ENCODE measurements around the gene FKBP10.

Gene FKBP10

DNA sequence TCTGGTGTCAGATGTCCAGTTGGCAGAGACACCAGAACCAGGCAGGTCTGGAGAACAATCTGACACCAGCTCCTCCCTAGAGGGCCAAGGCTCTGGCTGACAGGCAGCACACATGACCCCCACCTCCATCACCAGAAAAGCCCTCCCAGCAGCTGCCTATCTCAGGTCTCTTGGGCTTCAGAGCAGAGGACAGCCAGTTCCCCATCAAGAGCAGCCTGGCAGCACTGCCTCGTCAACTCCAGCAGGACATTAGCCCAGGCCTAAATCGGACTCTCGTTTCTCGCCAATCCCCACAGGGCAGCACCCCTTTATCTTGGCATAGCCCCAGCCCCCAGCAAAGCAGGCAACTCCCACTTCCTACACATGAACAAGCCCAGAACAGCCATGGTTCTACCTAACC is 30.7 kb upstream of the FKBP10 start:
- in situ Hi-C loops (cut with MboI; ENCODE audit: low sequenced_read_pairs), result no loop called here

GRCh38 chr17:41784207-41784744 is 28.5 kb upstream of the FKBP10 start:
- in situ Hi-C loops (cut with MboI; ENCODE audit: low sequenced_read_pairs), result no loop called here

DNA sequence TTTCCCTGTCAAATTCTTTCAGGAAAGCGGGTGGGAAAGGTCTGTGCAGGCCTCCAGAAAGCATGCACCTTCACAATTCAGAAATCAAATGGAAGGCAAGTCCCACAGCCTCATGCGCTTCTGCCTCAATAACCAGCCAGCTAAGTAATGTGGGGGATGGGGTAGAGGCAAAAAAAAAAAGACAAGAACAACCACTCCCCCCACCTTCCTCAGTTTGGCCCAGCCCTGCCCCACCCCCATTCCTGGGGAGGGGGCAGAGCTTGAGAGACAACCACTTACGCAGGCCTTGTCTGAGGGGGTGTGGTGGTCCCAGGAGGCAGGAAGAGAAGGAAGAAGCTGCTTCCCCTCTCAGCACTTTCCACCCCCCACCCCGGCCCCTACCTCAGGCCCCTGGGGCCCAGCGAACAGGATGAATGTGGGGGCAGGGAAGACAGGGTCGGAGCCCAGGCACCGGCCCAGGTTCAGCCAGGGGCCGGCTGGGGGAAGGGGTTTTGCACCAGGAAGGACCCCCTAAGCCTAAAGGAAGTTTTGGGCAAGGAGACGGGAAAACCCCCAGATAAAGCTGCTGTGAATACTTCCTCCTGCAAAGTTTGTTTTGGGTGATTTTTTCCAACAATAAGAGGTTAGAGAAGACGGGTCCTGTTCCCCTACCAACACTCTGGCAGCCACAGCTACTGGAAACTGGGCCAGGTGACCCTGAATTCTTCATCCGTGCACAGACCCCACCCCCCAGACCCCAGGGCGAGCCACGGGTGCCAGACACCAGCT is 27.5 kb upstream of the FKBP10 start:
- in situ Hi-C loops (cut with MboI; ENCODE audit: low sequenced_read_pairs), result no loop called here

GRCh38 chr17:41785859-41786226 is 27.0 kb upstream of the FKBP10 start:
- in situ Hi-C loops (cut with MboI; ENCODE audit: low sequenced_read_pairs), result no loop called here

DNA sequence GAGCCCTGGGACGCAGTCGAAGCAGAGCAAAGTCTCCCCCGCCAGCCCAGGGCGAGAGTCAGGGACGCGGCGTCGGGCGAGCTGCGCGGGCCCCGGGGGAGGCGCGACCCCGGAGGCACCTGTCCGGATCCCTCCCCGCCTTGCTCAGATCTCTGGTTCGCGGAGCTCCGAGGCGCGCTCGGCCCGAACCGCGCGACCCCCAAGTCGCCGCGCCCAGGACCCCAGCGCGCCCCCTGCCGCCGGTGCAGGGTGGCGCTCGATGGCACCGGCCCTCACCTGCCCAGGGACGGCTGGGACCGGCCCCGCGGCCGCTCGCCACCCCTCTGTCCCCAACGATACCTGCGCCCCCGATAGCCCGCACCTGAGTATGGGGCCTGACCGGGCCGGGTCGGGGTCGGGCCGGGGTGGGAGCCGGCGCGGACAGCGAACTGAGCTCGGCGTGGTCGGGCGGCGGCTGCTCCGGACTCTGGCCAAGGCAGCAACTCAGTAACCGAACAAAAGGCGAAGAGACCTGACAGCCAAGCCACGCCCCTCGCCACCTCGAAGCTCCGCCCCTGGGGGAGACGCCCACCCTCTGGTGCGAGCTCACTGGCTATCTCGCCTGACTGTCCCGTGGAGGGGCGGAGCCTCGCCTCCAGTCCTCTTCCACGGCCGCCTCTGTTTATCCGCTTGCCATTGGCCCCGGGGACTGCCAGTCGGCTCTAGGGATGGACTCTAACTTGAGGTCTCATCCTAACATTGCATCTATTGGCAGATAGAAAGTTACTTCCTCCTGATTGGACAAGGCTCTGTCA is 26.4 kb upstream of the FKBP10 start, which contains the start of gene JUP:
TSS of gene JUP (minus strand) at position 485 of the 794 bp plus-strand sequence. CDS start 14,857 bp downstream, outside the sequence.
- in situ Hi-C loops (cut with MboI; ENCODE audit: low sequenced_read_pairs), result no loop called here

DNA sequence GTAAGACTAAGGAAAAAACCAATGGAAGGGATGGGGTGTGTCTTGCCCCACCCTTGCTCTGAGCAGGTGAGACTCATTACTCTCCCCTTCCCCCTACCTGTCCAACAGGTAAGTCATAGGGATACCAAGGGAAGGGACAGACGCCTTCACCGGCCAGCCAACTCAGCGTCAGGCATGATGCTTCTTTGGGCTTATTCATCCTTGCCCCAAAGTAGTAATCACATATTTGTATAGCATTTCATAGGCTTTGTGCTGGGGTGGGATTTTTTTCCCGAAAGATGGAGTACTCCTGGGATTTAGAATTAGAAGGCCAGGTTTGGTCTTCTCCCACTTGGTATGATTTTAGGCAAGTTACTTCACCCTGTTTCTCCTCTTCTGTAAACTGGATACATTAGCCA is 25.8 kb upstream of the FKBP10 start:
- in situ Hi-C loops (cut with MboI; ENCODE audit: low sequenced_read_pairs), result no loop called here

DNA sequence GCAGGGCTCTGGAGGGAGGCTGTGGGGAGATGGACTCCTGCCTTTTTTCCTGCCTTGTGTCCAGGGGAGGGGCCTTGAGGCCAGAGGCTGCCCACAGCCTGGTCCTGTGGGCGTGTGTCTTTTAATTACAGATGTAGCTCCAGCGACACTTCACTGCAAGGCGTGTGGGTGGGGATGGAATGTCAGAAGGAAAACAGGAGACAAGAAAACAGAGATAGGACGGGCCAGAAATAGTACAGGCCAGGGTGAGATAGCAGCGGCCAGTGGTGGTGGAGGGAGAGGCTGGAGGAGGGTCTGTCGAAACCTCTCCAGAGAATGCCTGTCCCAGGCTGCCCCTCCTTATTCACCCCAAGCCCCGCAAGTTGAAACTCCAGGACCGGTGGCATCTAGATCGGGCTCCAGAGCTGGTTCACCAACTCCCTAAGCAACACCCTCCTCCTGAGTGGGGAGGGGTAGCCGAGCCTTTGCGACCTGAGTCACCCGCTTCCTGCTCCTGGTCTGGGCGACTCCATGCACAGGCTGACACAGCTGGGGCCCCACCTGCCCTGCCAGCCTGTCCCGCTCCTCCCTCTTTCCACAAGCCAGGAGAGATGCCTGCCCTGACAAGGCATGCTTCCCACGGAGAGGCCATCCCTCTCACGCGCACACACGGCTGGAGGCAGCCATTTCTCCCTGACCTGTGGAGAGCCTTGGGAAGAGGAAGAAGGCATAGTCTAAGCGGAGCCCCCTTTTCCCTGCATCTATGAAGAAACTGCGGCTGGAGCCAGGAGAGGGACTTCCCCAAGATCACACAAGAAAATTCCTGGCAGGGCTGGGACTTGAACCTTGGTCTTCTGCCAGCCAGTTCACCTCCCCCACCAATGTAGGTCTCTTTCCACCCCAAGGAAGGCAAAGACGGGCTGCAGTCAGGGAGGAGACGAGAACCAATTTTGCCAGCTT is 19.7 kb upstream of the FKBP10 start:
- in situ Hi-C loops (cut with MboI; ENCODE audit: low sequenced_read_pairs), result loop anchor here (10.0 kb wide), 1 partner anchor 48 kb away; no protein-coding TSS in a partner anchor

DNA sequence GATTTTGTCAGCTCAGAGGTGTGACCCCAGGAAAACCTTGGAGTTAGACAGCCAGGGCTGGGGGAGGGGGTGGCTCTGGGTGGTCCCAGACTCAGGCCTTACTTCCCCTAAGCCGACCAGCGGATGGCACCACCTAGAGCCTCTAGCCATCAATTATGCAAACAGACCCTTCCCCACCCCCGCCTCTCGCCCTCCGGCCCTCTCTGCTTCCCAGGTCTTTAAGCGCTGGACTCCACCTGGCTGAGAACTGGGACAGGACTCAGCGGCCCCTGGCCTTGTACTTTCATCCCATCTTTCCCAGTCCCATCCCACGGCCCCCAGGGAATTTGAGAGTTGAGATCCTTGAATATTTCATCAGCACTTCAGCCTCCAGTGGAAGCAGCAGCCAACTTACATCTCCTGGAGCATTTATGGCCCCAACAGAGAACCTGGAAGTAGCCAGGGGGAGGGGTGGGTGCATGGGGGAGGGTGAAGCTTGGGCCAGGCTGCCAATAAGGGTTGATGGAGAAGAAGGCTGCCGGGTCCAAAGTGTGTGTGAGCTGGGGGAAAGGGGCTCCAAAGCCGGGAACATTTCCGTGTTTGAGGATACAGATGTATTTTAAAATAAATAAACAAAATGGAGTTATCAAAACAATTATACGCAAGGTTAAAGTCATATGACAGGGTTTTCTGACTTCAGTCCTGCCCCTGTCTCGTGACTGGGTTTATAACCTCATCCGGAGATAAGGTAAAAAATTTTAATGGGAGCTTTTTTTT is 18.8 kb upstream of the FKBP10 start:
- in situ Hi-C loops (cut with MboI; ENCODE audit: low sequenced_read_pairs), result loop anchor here (10.0 kb wide), 1 partner anchor 49 kb away; no protein-coding TSS in a partner anchor

DNA sequence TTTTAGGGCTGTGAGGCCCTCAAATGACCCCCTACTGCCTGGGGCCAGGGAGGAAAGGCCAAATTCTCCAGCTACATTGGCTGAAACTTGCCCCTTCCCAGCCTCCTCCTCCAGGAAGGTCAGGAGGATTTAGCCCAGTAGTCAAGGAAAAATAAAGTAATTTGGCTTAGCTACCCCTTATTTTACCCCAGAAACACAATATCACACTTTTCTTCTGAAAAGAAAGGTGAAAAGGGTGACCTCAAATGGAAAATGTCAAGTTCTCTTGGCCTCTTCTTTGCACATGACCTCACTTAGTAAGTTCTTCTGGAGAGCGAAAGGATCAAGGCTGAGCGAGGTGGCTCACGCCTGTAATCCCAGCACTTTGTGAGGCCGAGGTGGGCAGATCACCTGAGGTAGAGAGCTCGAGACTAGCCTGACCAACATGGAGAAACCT is 18.2 kb upstream of the FKBP10 start:
- in situ Hi-C loops (cut with MboI; ENCODE audit: low sequenced_read_pairs), result loop anchor here (10.0 kb wide), 1 partner anchor 50 kb away; no protein-coding TSS in a partner anchor

- in situ Hi-C loops (cut with MboI; ENCODE audit: low sequenced_read_pairs), result loop anchor here (10.0 kb wide), 1 partner anchor 52 kb away; no protein-coding TSS in a partner anchor
Observed at GRCh38 chr17:41796121-41796895, 16.5 kb upstream of the FKBP10 start.

GRCh38 chr17:41797377-41797776 is 15.4 kb upstream of the FKBP10 start:
- in situ Hi-C loops (cut with MboI; ENCODE audit: low sequenced_read_pairs), result loop anchor here (10.0 kb wide), 1 partner anchor 53 kb away; no protein-coding TSS in a partner anchor

DNA sequence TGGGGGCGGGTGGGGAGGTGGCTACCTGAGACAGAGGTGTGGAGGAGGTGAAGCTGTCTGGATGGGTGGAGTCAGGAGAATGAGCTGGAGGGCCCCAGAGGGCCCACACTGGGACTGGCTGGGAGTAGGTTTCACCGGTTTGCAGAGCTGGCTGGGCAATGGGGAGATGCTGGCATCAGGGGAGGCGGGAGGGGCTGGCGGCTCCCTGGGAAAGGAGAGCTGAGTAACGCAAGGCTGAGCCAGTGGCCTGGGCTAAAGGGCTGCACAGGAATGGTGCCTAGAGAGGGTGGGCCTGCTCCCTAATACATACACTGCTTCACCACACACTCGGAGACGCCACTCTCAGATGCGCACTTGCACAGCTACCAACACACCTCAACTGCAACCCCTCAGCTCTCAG is 13.4 kb upstream of the FKBP10 start:
- in situ Hi-C loops (cut with MboI; ENCODE audit: low sequenced_read_pairs), result loop anchor here (10.0 kb wide), 1 partner anchor 55 kb away; no protein-coding TSS in a partner anchor

DNA sequence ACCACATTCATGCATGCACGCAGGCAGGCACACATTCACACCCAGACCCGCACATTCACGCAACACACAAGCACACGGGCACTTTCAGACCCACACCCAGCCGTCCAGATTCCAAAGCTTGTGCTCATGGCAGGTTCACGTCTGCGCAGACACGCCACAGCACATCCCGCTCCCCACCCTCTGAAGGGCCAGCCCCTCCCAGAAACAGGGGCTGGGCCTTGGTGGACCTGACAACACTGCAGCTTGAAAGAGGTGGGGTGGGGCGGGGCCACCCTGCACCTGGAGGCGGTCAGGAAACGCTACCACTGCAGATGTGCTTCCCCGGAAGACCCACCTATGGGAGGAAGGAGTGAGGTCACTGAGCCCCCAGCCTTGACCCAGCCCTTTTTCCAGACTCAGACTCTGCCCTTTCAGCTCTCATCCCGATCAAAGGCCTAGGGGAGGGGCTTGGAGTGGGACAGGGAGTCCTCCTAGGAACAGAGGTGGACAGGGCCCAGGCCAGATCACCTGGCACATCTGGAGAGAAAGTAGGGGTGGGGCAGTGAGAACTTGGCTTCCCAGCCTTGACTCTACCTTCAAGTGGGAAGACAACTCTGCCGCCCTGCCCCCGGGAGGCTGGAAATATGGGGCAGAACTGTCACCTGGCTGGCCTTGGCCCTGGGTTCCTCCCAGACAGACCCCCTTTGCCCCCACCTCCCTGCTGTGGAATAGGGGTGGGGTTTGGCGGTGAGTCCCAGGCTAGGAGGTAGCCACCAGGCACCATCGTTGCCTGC is 12.0 kb upstream of the FKBP10 start:
- in situ Hi-C loops (cut with MboI; ENCODE audit: low sequenced_read_pairs), result no loop called here

DNA sequence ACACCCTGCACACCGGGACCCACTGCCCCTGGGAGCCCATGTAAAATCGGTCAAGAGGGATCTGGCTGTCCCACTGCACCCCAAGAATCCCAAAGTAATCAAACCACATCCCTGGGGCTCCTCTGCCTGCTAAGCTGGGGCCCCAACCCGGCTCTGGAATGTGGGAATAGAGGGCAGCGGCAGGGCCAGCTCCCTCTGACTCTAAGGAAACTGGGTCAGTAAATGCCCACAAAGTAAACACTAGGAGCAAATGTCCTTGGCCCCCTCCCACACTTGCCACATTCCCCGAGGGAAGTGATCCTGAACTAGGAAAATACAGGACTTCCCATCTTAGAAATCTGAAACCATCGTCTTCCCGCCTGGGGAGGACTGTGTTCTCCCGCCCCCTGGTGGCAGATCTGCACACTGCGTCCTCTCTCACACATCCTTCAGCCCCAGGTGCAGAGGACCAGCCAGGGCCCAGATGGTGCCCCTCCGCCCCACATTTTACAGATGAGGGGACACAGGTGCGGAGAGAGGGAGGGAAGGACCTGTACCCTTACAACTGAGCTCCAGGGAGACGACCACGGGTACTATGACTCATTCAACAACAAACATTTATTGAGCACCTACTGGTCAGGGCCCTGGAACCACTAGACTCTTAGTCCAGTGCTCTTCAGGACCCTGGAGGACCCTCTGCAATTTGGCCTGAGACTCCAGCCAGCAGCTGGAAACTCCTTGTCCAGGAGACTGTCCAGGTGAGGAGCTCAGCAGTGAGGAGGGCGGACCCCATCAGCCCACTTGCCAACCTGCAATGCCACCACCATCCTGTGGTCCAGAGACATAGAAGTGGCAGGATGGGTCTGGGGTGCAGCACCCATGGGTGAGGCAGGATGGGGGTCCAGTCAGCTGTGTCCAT is 11.2 kb upstream of the FKBP10 start:
- in situ Hi-C loops (cut with MboI; ENCODE audit: low sequenced_read_pairs), result no loop called here

- in situ Hi-C loops (cut with MboI; ENCODE audit: low sequenced_read_pairs), result no loop called here
Observed at GRCh38 chr17:41803049-41804020, 9.5 kb upstream of the FKBP10 start.
